Stimulated activated CD4-positive, alpha-beta T cell treated with anti-CD3 and anti-CD28 coated beads, Interleukin-4, amount 100 ng/mL, for 24 hours (primary cell): ENCODE results near the gene SLC38A6.

Experiments used
- DNase-seq: peaks from one replicate; pipeline ENCODE4 v3.0.0-alpha.2; 2020

The SLC38A6 gene

GRCh38 chr14:60981633-60982455, 799 bp downstream of the SLC38A6 start:
- no peak for DNase-seq

- no peak for DNase-seq
Measured at GRCh38 chr14:60984196-60984595, 3.2 kb downstream of the SLC38A6 start.

- DNase-seq = no peak
Measured at GRCh38 chr14:60986500-60986899, 5.5 kb downstream of the SLC38A6 start.

- DNase-seq = no peak
Measured at GRCh38 chr14:60989599-60989998, 8.6 kb downstream of the SLC38A6 start.

GRCh38 chr14:60998617-60999016, 17.6 kb downstream of the SLC38A6 start:
- no peak for DNase-seq

GRCh38 chr14:60999536-60999935, 18.5 kb downstream of the SLC38A6 start:
- no peak for DNase-seq

GRCh38 chr14:61003571-61003970, 22.5 kb downstream of the SLC38A6 start:
- no peak for DNase-seq

GRCh38 chr14:61019537-61019936, 38.5 kb downstream of the SLC38A6 start:
- no peak for DNase-seq

GRCh38 chr14:61025251-61026223, 44.5 kb downstream of the SLC38A6 start:
- peak; percentile 58 for DNase-seq

- DNase-seq = no peak
Measured at GRCh38 chr14:61026526-61026925, 45.5 kb downstream of the SLC38A6 start.

- DNase-seq = no peak
Measured at GRCh38 chr14:61031026-61031425, 50.0 kb downstream of the SLC38A6 start.

GRCh38 chr14:61033054-61033453, 52.0 kb downstream of the SLC38A6 start:
- DNase-seq = no peak

GRCh38 chr14:61033855-61034254, 52.8 kb downstream of the SLC38A6 start:
- DNase-seq = no peak

- DNase-seq = no peak
Measured at GRCh38 chr14:61034416-61035120, 53.5 kb downstream of the SLC38A6 start.

- no peak for DNase-seq
Measured at GRCh38 chr14:61037215-61037614, 56.2 kb downstream of the SLC38A6 start.

- DNase-seq = no peak
Measured at GRCh38 chr14:61041704-61042103, 60.7 kb downstream of the SLC38A6 start.

- DNase-seq = no peak
Measured at GRCh38 chr14:61042220-61042619, 61.2 kb downstream of the SLC38A6 start.

GRCh38 chr14:61043506-61043905, 62.5 kb downstream of the SLC38A6 start:
- DNase-seq = no peak

GRCh38 chr14:61047021-61047420, 66.0 kb downstream of the SLC38A6 start:
- DNase-seq = no peak

- DNase-seq = no peak
Measured at GRCh38 chr14:61048640-61049039, 67.6 kb downstream of the SLC38A6 start.

- no peak for DNase-seq
Measured at GRCh38 chr14:61050417-61050816, 69.4 kb downstream of the SLC38A6 start.

GRCh38 chr14:61051051-61051450, 70.0 kb downstream of the SLC38A6 start:
- no peak for DNase-seq

GRCh38 chr14:61051621-61052020, 70.6 kb downstream of the SLC38A6 start:
- no peak for DNase-seq
